WTC11 (cell line): ENCODE data around the gene RPTN. TPM values are rescaled to one million over a fixed set of nuclear protein-coding genes. Genes with fewer than 3 reads are reported as not detected.

ENCODE experiments used
- ATAC-seq: fragments of 200-7000 bp; cut with Tn5 transposase; 2 replicates; pipeline ENCODE4 v1.10.0; 2021; ENCODE audit warnings: mild to moderate bottlenecking, moderate library complexity
- CTCF ChIA-PET: fragments of 300-600 bp; sonication (Branson Sonifier 250); formaldehyde crosslinking; loops from one replicate; lab custom pipeline; 2021; ENCODE audit warnings: antibody characterized with exemption; lab: Charles Lee
- POLR2A ChIA-PET: fragments of 350-600 bp; sonication (Branson Sonifier 250); formaldehyde crosslinking; loops from one replicate; lab custom pipeline; 2021; ENCODE audit warnings: antibody characterized with exemption; lab: Charles Lee
- DNase-seq: peaks from one replicate; pipeline ENCODE4 v3.0.0; 2021; ENCODE audit warnings: low spot score
- H3K27ac Mint-ChIP-seq: 2 replicates; pipeline ENCODE4 v1.8.0; 2021; ENCODE audit warnings: mixed read lengths
- H3K27me3 Mint-ChIP-seq: 2 replicates; pipeline ENCODE4 v1.8.0; 2021; ENCODE audit warnings: low read depth, mild to moderate bottlenecking, moderate library complexity, mixed read lengths
- H3K36me3 Mint-ChIP-seq: 2 replicates; pipeline ENCODE4 v1.8.0; 2021; ENCODE audit warnings: mixed read lengths
- H3K4me1 Mint-ChIP-seq: 2 replicates; pipeline ENCODE4 v1.8.0; 2022; ENCODE audit warnings: mixed read lengths
- H3K4me3 Mint-ChIP-seq: 2 replicates; pipeline ENCODE4 v1.8.0; 2021; ENCODE audit warnings: mild to moderate bottlenecking, moderate library complexity, mixed read lengths
- H3K9me3 Mint-ChIP-seq: 2 replicates; pipeline ENCODE4 v1.8.0; 2021; ENCODE audit warnings: mixed read lengths
- AFF4 ChIP-seq: sonication (generic); formaldehyde crosslinking; IDR thresholded peaks from 2 replicates; pipeline ENCODE4 v1.8.1; 2023; ENCODE audit warnings: mild to moderate bottlenecking, missing genetic modification reagents, borderline replicate concordance
- ATF3 ChIP-seq: sonication (generic); formaldehyde crosslinking; conservative IDR thresholded peaks from 2 replicates; pipeline ENCODE4 v1.8.1; 2022; ENCODE audit warnings: mild to moderate bottlenecking, missing genetic modification reagents
- CTCF ChIP-seq: fragments of 200-600 bp; IDR thresholded peaks from 2 replicates; pipeline ENCODE4 v1.8.0; 2022; ENCODE audit warnings: antibody characterized with exemption
- E2F1 ChIP-seq: sonication (generic); formaldehyde crosslinking; IDR thresholded peaks from 2 replicates; pipeline ENCODE4 v1.8.0; 2022; ENCODE audit warnings: mild to moderate bottlenecking, missing genetic modification reagents
- E2F4 ChIP-seq: sonication (generic); formaldehyde crosslinking; IDR thresholded peaks from 2 replicates; pipeline ENCODE4 v1.8.1; 2022; ENCODE audit warnings: low read depth, mild to moderate bottlenecking, moderate library complexity, missing genetic modification reagents, borderline replicate concordance
- E2F5 ChIP-seq: sonication (generic); formaldehyde crosslinking; IDR thresholded peaks from 2 replicates; pipeline ENCODE4 v1.8.1; 2022; ENCODE audit warnings: mild to moderate bottlenecking, moderate library complexity, missing genetic modification reagents
- EMX1 ChIP-seq: fragments of 250-450 bp; sonication (Bioruptor Pico); IDR thresholded peaks from 2 replicates; pipeline ENCODE4 v1.8.0; 2021; ENCODE audit warnings: mild to moderate bottlenecking
- FOXJ3 ChIP-seq: sonication (generic); formaldehyde crosslinking; IDR thresholded peaks from 2 replicates; pipeline ENCODE4 v1.9.0; 2021; ENCODE audit warnings: missing genetic modification reagents, mild to moderate bottlenecking, borderline replicate concordance
- FOXP1 ChIP-seq: sonication (generic); formaldehyde crosslinking; IDR thresholded peaks from 2 replicates; pipeline ENCODE4 v1.8.0; 2022; ENCODE audit warnings: missing genetic modification reagents, mild to moderate bottlenecking, moderate library complexity, borderline replicate concordance
- IRF1 ChIP-seq: sonication (generic); formaldehyde crosslinking; IDR thresholded peaks from 2 replicates; pipeline ENCODE4 v1.8.0; 2023; ENCODE audit warnings: missing genetic modification reagents
- NR2C2 ChIP-seq: sonication (generic); formaldehyde crosslinking; IDR thresholded peaks from 2 replicates; pipeline ENCODE4 v1.8.0; 2022; ENCODE audit warnings: mild to moderate bottlenecking, missing genetic modification reagents
- OVOL2 ChIP-seq: fragments of 250-450 bp; sonication (Bioruptor Pico); IDR thresholded peaks from 2 replicates; pipeline ENCODE4 v1.9.0; 2021; ENCODE audit warnings: mild to moderate bottlenecking, borderline replicate concordance
- PREB ChIP-seq: sonication (generic); formaldehyde crosslinking; IDR thresholded peaks from 2 replicates; pipeline ENCODE4 v1.8.1; 2022; ENCODE audit warnings: mild to moderate bottlenecking, missing genetic modification reagents, moderate library complexity, borderline replicate concordance
- SMAD3 ChIP-seq: sonication (generic); formaldehyde crosslinking; IDR thresholded peaks from 2 replicates; pipeline ENCODE4 v1.8.0; 2022; ENCODE audit warnings: missing genetic modification reagents, mild to moderate bottlenecking, borderline replicate concordance
- SMAD4 ChIP-seq: sonication (generic); formaldehyde crosslinking; IDR thresholded peaks from 2 replicates; pipeline ENCODE4 v1.8.0; 2022; ENCODE audit warnings: mild to moderate bottlenecking, missing genetic modification reagents
- SP1 ChIP-seq: sonication (generic); formaldehyde crosslinking; conservative IDR thresholded peaks from 2 replicates; pipeline ENCODE4 v1.8.1; 2022; ENCODE audit warnings: missing genetic modification reagents
- total RNA-seq: library from RNA; stranded (reverse); gene quantifications from 3 replicates; pipeline ENCODE4 v1.2.3, GENCODE V29; 2021

Gene RPTN
- total RNA-seq, 1 experiment from 2014 or later: not detected

- peaks cover 29% of the 10 kb centered on the region for H3K36me3 Mint-ChIP-seq
- CTCF ChIA-PET: interaction anchor here (1.0 kb wide), 1 partner anchor 268 kb away, joined by 4 read pairs; no protein-coding TSS in a partner anchor
- peaks cover 11% of the 10 kb centered on the region for H3K27me3 Mint-ChIP-seq
- no peak overlapping the region for H3K4me3 Mint-ChIP-seq
- peaks cover 55% of the 10 kb centered on the region for H3K9me3 Mint-ChIP-seq
- TF ChIP-seq E2F1 (no peak), OVOL2 (no peak), E2F5 (CRISPR knock-in tag) (no peak), FOXJ3 (CRISPR knock-in tag) (no peak), CTCF (no peak), IRF1 (CRISPR knock-in tag) (no peak), NR2C2 (CRISPR knock-in tag) (no peak), SP1 (CRISPR knock-in tag) (no peak), E2F4 (CRISPR knock-in tag) (no peak), SMAD4 (CRISPR knock-in tag) (no peak), FOXP1 (CRISPR knock-in tag) (no peak), ATF3 (CRISPR knock-in tag) (no peak), AFF4 (CRISPR knock-in tag) (no peak), PREB (CRISPR knock-in tag) (no peak), SMAD3 (CRISPR knock-in tag) (no peak), EMX1 (CRISPR knock-in tag) (no peak)
- TF ChIP-seq, all 79 proteins: peak for 0
- POLR2A ChIA-PET: no interaction called here
- no peak for ATAC-seq
- DNase-seq: no peak
- no peaks in the 10 kb centered on the region for H3K4me1 Mint-ChIP-seq
- no peak overlapping the region for H3K27ac Mint-ChIP-seq
These were observed 31.6 kb upstream of the RPTN start for GRCh38 chr1:152190589-152190988.
